Stimulated activated CD8-positive, alpha-beta memory T cell treated with anti-CD3 and anti-CD28 coated beads, Interleukin-15, amount 100 ng/mL, for 48 hours (primary cell): Measurements from ENCODE around the gene TAS1R3.

ENCODE experiments used
- DNase-seq, 2 donors: peaks; one replicate each; pipeline ENCODE4 v3.0.0-alpha.2; 2020; ENCODE audit warnings: low read depth in 2 of 2

Gene TAS1R3

GRCh38 chr1:1324084-1324523 lies 7.0 kb upstream of the TAS1R3 start:
- no peak for DNase-seq

GRCh38 chr1:1324524-1325287 lies 6.4 kb upstream of the TAS1R3 start, which contains the start of the genes CPTP and INTS11:
Gene CPTP, plus strand, starts transcription at chr1:1324802. Its CDS starts 2,109 bp downstream, at chr1:1326911.
Gene INTS11, minus strand, starts transcription at chr1:1324660. Its CDS starts 52 bp downstream, at chr1:1324608.
- DNase-seq, result peak; percentile 93 to 96

GRCh38 chr1:1325288-1326074 lies 5.6 kb upstream of the TAS1R3 start:
- no peak for DNase-seq

- no peak for DNase-seq
These were observed 4.9 kb upstream of the TAS1R3 start for GRCh38 chr1:1326075-1326605.

- no peak for DNase-seq
These were observed 3.8 kb upstream of the TAS1R3 start for GRCh38 chr1:1327291-1327690.

- DNase-seq, result no peak
These were observed 2.8 kb upstream of the TAS1R3 start for GRCh38 chr1:1328254-1328653.

GRCh38 chr1:1329304-1330210 lies 1.5 kb upstream of the TAS1R3 start:
- DNase-seq, result no peak

GRCh38 chr1:1330366-1331067 lies 563 bp upstream of the TAS1R3 start:
- DNase-seq, result no peak

GRCh38 chr1:1332031-1332755 lies 1.1 kb downstream of the TAS1R3 start:
- no peak for DNase-seq

- DNase-seq, result no peak
These were observed 1.8 kb downstream of the TAS1R3 start for GRCh38 chr1:1332774-1333480.

GRCh38 chr1:1333551-1334241 lies 2.6 kb downstream of the TAS1R3 start:
- no peak for DNase-seq

- no peak for DNase-seq
These were observed 3.8 kb downstream of the TAS1R3 start for GRCh38 chr1:1334835-1335234.

- no peak for DNase-seq
These were observed 4.2 kb downstream of the TAS1R3 start for GRCh38 chr1:1335283-1335682.

GRCh38 chr1:1335792-1336248 lies 4.7 kb downstream of the TAS1R3 start:
- DNase-seq, result no peak

GRCh38 chr1:1336446-1336845 lies 5.4 kb downstream of the TAS1R3 start:
- no peak for DNase-seq

- no peak for DNase-seq
These were observed 6.1 kb downstream of the TAS1R3 start for GRCh38 chr1:1336931-1337792.

GRCh38 chr1:1337793-1338147 lies 6.7 kb downstream of the TAS1R3 start:
- DNase-seq, result no peak

GRCh38 chr1:1338278-1338677 lies 7.2 kb downstream of the TAS1R3 start:
- DNase-seq, result no peak
